ENCODE results near the gene IFIT2. TPM values are rescaled to one million over a fixed set of nuclear protein-coding genes. Genes with fewer than 3 reads are reported as not detected.

The IFIT2 gene
- total RNA-seq, 1 experiment from 2014 or later = 1.7 TPM

- TF ChIP-seq EZH2 (IDR thresholded peaks at IDR 0.05; ENCODE audit: borderline replicate concordance, low read depth, low read length, poor library complexity, severe bottlenecking) (no peak), CTCF (conservative IDR thresholded peaks at IDR 0.05; ENCODE audit: low read depth, low read length) (no peak)
Measured at GRCh38 chr10:89280508-89280907, 21.3 kb upstream of the IFIT2 start.

GRCh38 chr10:89281606-89282395, 20.0 kb upstream of the IFIT2 start:
- no TSS peak for BruUV-seq (replicated peaks)
- H3K27ac ChIP-seq (ENCODE audit: low read depth, low read length, poor library complexity, severe bottlenecking) = no peak overlapping the region
- DNase-seq (ENCODE audit: low spot score) = no peak
- intact Hi-C loops (cut with micrococcal nuclease; ENCODE audit: unreplicated experiment) = no loop called here
- ChIA-PET POLR2A (ENCODE audit: low non-redundant PET) (no interaction called here), CTCF (no interaction called here)
- TF ChIP-seq EZH2 (IDR thresholded peaks at IDR 0.05; ENCODE audit: borderline replicate concordance, low read depth, low read length, poor library complexity, severe bottlenecking) (no peak), CTCF (conservative IDR thresholded peaks at IDR 0.05; ENCODE audit: low read depth, low read length) (no peak)
- H3K4me1 ChIP-seq (ENCODE audit: insufficient read depth, low read length, poor library complexity, severe bottlenecking) = peaks cover 22% of the 10 kb centered on the region
- no peaks in the 10 kb centered on the region for H3K27me3 ChIP-seq (replicated peaks; ENCODE audit: insufficient read depth, low read depth, low read length, poor library complexity)
- no peaks in the 10 kb centered on the region for H3K9me3 ChIP-seq (ENCODE audit: low read depth, low read length, poor library complexity, severe bottlenecking)
- no peaks in the 10 kb centered on the region for H3K36me3 ChIP-seq (ENCODE audit: insufficient read depth, low read length, poor library complexity, severe bottlenecking)
- no peak overlapping the region for H3K4me3 ChIP-seq (ENCODE audit: low read depth, low read length, poor library complexity, severe bottlenecking)

More at GRCh38 chr10:89280508-89280907, 21.3 kb upstream of the IFIT2 start:
- DNase-seq (ENCODE audit: low spot score) = no peak
- no peaks in the 10 kb centered on the region for H3K27me3 ChIP-seq (replicated peaks; ENCODE audit: insufficient read depth, low read depth, low read length, poor library complexity)
- intact Hi-C loops (cut with micrococcal nuclease; ENCODE audit: unreplicated experiment) = no loop called here
- no TSS peak for BruUV-seq (replicated peaks)
- no peak overlapping the region for H3K27ac ChIP-seq (ENCODE audit: low read depth, low read length, poor library complexity, severe bottlenecking)
- H3K4me1 ChIP-seq (ENCODE audit: insufficient read depth, low read length, poor library complexity, severe bottlenecking) = peaks cover 22% of the 10 kb centered on the region
- no peaks in the 10 kb centered on the region for H3K9me3 ChIP-seq (ENCODE audit: low read depth, low read length, poor library complexity, severe bottlenecking)
- CTCF ChIA-PET = no interaction called here
- POLR2A ChIA-PET (ENCODE audit: low non-redundant PET) = no interaction called here
- no peaks in the 10 kb centered on the region for H3K36me3 ChIP-seq (ENCODE audit: insufficient read depth, low read length, poor library complexity, severe bottlenecking)
- no peak overlapping the region for H3K4me3 ChIP-seq (ENCODE audit: low read depth, low read length, poor library complexity, severe bottlenecking)

GRCh38 chr10:89283025-89283935, 18.6 kb upstream of the IFIT2 start:
- H3K4me3 ChIP-seq (ENCODE audit: low read depth, low read length, poor library complexity, severe bottlenecking) = no peak overlapping the region
- no peaks in the 10 kb centered on the region for H3K27me3 ChIP-seq (replicated peaks; ENCODE audit: insufficient read depth, low read depth, low read length, poor library complexity)
- no peaks in the 10 kb centered on the region for H3K9me3 ChIP-seq (ENCODE audit: low read depth, low read length, poor library complexity, severe bottlenecking)
- POLR2A ChIA-PET (ENCODE audit: low non-redundant PET) = no interaction called here
- TF ChIP-seq CTCF (conservative IDR thresholded peaks at IDR 0.05; ENCODE audit: low read depth, low read length) (no peak), EZH2 (IDR thresholded peaks at IDR 0.05; ENCODE audit: borderline replicate concordance, low read depth, low read length, poor library complexity, severe bottlenecking) (no peak)
- H3K36me3 ChIP-seq (ENCODE audit: insufficient read depth, low read length, poor library complexity, severe bottlenecking) = no peaks in the 10 kb centered on the region
- no peak for DNase-seq (ENCODE audit: low spot score)
- H3K27ac ChIP-seq (ENCODE audit: low read depth, low read length, poor library complexity, severe bottlenecking) = no peak overlapping the region
- CTCF ChIA-PET = no interaction called here
- BruUV-seq (replicated peaks) = no TSS peak
- intact Hi-C loops (cut with micrococcal nuclease; ENCODE audit: unreplicated experiment) = no loop called here
- peaks cover 14% of the 10 kb centered on the region for H3K4me1 ChIP-seq (ENCODE audit: insufficient read depth, low read length, poor library complexity, severe bottlenecking)

Measured in A673 (cell line).